HEK293T (cell line): ENCODE data around the gene RYR3.

Source experiments
- FOXA1 ChIP-seq: fragments of 450-650 bp; IDR thresholded peaks from 2 replicates; pipeline ENCODE4 v1.6.1; 2016; ENCODE audit warnings: mild to moderate bottlenecking
- PKNOX1 ChIP-seq: fragments of 450-650 bp; IDR thresholded peaks from 2 replicates; pipeline ENCODE4 v1.6.1; 2016
- SUZ12 ChIP-seq: fragments of 450-650 bp; IDR thresholded peaks from 2 replicates; pipeline ENCODE4 v1.6.1; 2016; ENCODE audit warnings: mild to moderate bottlenecking
- TARDBP ChIP-seq: fragments of 450-650 bp; IDR thresholded peaks from 2 replicates; pipeline ENCODE4 v1.6.1; 2016
- ZNF384 ChIP-seq: fragments of 450-650 bp; IDR thresholded peaks from 2 replicates; pipeline ENCODE4 v1.6.1; 2016

- TF ChIP-seq SUZ12 (no peak), TARDBP (no peak), FOXA1 (no peak), ZNF384 (no peak), PKNOX1 (no peak)
Observed at GRCh38 chr15:33670567-33670966, 359.8 kb downstream of the RYR3 start.
